Ramos (cell line): ENCODE measurements around the gene WIPF1.

Source experiments
- in situ Hi-C: fragments of 300-500 bp; cut with MboI; formaldehyde crosslinking; loops from one replicate; pipeline ENCODE4 v1.14.3; 2022; ENCODE audit warnings: low sequenced_read_pairs; ENCODE audit not compliant: unreplicated experiment

The WIPF1 gene

GRCh38 chr2:174623106-174623637, 25.6 kb upstream of the WIPF1 start:
- in situ Hi-C loops: no loop called here

- in situ Hi-C loops: no loop called here
Measured at GRCh38 chr2:174621323-174621722, 23.7 kb upstream of the WIPF1 start.

GRCh38 chr2:174618179-174618578, 20.6 kb upstream of the WIPF1 start:
- in situ Hi-C loops: no loop called here

- in situ Hi-C loops: no loop called here
Measured at GRCh38 chr2:174617718-174618117, 20.1 kb upstream of the WIPF1 start.

GRCh38 chr2:174617120-174617519, 19.5 kb upstream of the WIPF1 start:
- in situ Hi-C loops: no loop called here

GRCh38 chr2:174615871-174616436, 18.4 kb upstream of the WIPF1 start:
- in situ Hi-C loops: no loop called here

GRCh38 chr2:174614261-174614660, 16.7 kb upstream of the WIPF1 start:
- in situ Hi-C loops: no loop called here

- in situ Hi-C loops: no loop called here
Measured at GRCh38 chr2:174613531-174613930, 15.9 kb upstream of the WIPF1 start.

- in situ Hi-C loops: no loop called here
Measured at GRCh38 chr2:174612970-174613369, 15.4 kb upstream of the WIPF1 start.

GRCh38 chr2:174611854-174612253, 14.2 kb upstream of the WIPF1 start:
- in situ Hi-C loops: no loop called here

- in situ Hi-C loops: no loop called here
Measured at GRCh38 chr2:174611006-174611405, 13.4 kb upstream of the WIPF1 start.

GRCh38 chr2:174610243-174610995, 12.8 kb upstream of the WIPF1 start:
- in situ Hi-C loops: no loop called here

- in situ Hi-C loops: no loop called here
Measured at GRCh38 chr2:174609261-174609660, 11.7 kb upstream of the WIPF1 start.

GRCh38 chr2:174608866-174609214, 11.2 kb upstream of the WIPF1 start:
- in situ Hi-C loops: no loop called here

GRCh38 chr2:174607989-174608865, 10.6 kb upstream of the WIPF1 start:
- in situ Hi-C loops: no loop called here

GRCh38 chr2:174607584-174607983, 10.0 kb upstream of the WIPF1 start:
- in situ Hi-C loops: no loop called here

GRCh38 chr2:174606336-174606735, 8.7 kb upstream of the WIPF1 start:
- in situ Hi-C loops: no loop called here

GRCh38 chr2:174605687-174606086, 8.1 kb upstream of the WIPF1 start:
- in situ Hi-C loops: no loop called here

GRCh38 chr2:174603280-174603679, 5.7 kb upstream of the WIPF1 start:
- in situ Hi-C loops: no loop called here

GRCh38 chr2:174602745-174603144, 5.1 kb upstream of the WIPF1 start:
- in situ Hi-C loops: no loop called here

- in situ Hi-C loops: no loop called here
Measured at GRCh38 chr2:174600349-174600748, 2.7 kb upstream of the WIPF1 start.
